ENCODE measurements around the gene DDX10. TPM values are rescaled to one million over a fixed set of nuclear protein-coding genes. Genes with fewer than 3 reads are reported as not detected.

The DDX10 gene
- polyA plus RNA-seq, 1 of the 3 experiments (the other 2 are of a cell fraction), result 35.8 TPM

- no peak for DNase-seq
- Histone ChIP-seq H3K4me3 (ENCODE audit: low read depth in 2 of 2, low read length in 1 of 2) (no peak overlapping the region), H3K27me3 (ENCODE audit: insufficient read depth) (no peaks in the 10 kb centered on the region), H3K79me2 (ENCODE audit: insufficient read depth) (peaks cover 3% of the 10 kb centered on the region; the same call in 1 of the 2 replicates), H4K20me1 (ENCODE audit: insufficient read depth) (no peaks in the 10 kb centered on the region), H3K36me3 (replicated peaks in 1 of 2; ENCODE audit: control insufficient read depth in 1 of 2, insufficient read depth in 2 of 2, low read length in 1 of 2) (no peaks in the 10 kb centered on the region), H2AFZ (ENCODE audit: low read depth) (no peak overlapping the region), H3K9me2 (no peaks in the 10 kb centered on the region), H3K9me3 (no peaks in the 10 kb centered on the region), H3K4me2 (no peak overlapping the region), H3K9ac (no peak overlapping the region), H3F3A (replicated peaks; ENCODE audit: insufficient read depth) (peaks cover 3% of the 10 kb centered on the region), H3K27ac (ENCODE audit: low read depth in 2 of 2, low read length in 1 of 2) (peak overlapping the region in 1 of 2 experiments; percentile 65; a peak in 2 of 4 replicates), H3K4me1 (ENCODE audit: control insufficient read depth in 1 of 2, insufficient read depth in 2 of 2, low read depth in 1 of 2, low read length in 1 of 2) (peaks cover 0 to 24% of the 10 kb centered on the region in 2 experiments; a peak in 3 of 4 replicates)
- TF ChIP-seq RCOR1 (IDR thresholded peaks at IDR 0.05; ENCODE audit: low read length) (no peak), MXI1 (IDR thresholded peaks at IDR 0.05; ENCODE audit: low read depth, low read length) (no peak), SIN3A (IDR thresholded peaks at IDR 0.05; ENCODE audit: borderline replicate concordance, low read depth, low read length) (no peak)
- TF ChIP-seq, protein P1, sequence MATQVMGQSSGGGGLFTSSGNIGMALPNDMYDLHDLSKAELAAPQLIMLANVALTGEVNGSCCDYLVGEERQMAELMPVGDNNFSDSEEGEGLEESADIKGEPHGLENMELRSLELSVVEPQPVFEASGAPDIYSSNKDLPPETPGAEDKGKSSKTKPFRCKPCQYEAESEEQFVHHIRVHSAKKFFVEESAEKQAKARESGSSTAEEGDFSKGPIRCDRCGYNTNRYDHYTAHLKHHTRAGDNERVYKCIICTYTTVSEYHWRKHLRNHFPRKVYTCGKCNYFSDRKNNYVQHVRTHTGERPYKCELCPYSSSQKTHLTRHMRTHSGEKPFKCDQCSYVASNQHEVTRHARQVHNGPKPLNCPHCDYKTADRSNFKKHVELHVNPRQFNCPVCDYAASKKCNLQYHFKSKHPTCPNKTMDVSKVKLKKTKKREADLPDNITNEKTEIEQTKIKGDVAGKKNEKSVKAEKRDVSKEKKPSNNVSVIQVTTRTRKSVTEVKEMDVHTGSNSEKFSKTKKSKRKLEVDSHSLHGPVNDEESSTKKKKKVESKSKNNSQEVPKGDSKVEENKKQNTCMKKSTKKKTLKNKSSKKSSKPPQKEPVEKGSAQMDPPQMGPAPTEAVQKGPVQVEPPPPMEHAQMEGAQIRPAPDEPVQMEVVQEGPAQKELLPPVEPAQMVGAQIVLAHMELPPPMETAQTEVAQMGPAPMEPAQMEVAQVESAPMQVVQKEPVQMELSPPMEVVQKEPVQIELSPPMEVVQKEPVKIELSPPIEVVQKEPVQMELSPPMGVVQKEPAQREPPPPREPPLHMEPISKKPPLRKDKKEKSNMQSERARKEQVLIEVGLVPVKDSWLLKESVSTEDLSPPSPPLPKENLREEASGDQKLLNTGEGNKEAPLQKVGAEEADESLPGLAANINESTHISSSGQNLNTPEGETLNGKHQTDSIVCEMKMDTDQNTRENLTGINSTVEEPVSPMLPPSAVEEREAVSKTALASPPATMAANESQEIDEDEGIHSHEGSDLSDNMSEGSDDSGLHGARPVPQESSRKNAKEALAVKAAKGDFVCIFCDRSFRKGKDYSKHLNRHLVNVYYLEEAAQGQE (IDR thresholded peaks at IDR 0.05; ENCODE audit: low read depth, low read length), result no peak
- CTCF ChIA-PET, result interaction anchor here (2.0 kb wide), 1 partner anchor 190 kb away, joined by 5 read pairs; no protein-coding TSS in a partner anchor
- POLR2A ChIA-PET, result no interaction called here
- 93% methylated on average over 8 of the region's 8 CpGs for WGBS (ENCODE audit: low lambda C conversion rate)
Measured at GRCh38 chr11:108887436-108888238, 222.8 kb downstream of the DDX10 start.

GRCh38 chr11:108890482-108891105 lies 225.7 kb downstream of the DDX10 start:
- Histone ChIP-seq H3F3A (replicated peaks; ENCODE audit: insufficient read depth) (peaks cover 23% of the 10 kb centered on the region), H4K20me1 (ENCODE audit: insufficient read depth) (no peaks in the 10 kb centered on the region), H3K9ac (no peak overlapping the region), H3K9me3 (no peaks in the 10 kb centered on the region), H3K4me1 (ENCODE audit: control insufficient read depth in 1 of 2, insufficient read depth in 2 of 2, low read depth in 1 of 2, low read length in 1 of 2) (peaks cover 0 to 38% of the 10 kb centered on the region in 2 experiments; a peak in 3 of 4 replicates), H3K27me3 (ENCODE audit: insufficient read depth) (no peaks in the 10 kb centered on the region), H2AFZ (ENCODE audit: low read depth) (no peak overlapping the region), H3K79me2 (ENCODE audit: insufficient read depth) (peaks cover 3% of the 10 kb centered on the region; the same call in 1 of the 2 replicates), H3K36me3 (replicated peaks in 1 of 2; ENCODE audit: control insufficient read depth in 1 of 2, insufficient read depth in 2 of 2, low read length in 1 of 2) (no peaks in the 10 kb centered on the region), H3K27ac (ENCODE audit: low read depth in 2 of 2, low read length in 1 of 2) (no peak overlapping the region), H3K9me2 (no peaks in the 10 kb centered on the region), H3K4me3 (ENCODE audit: low read depth in 2 of 2, low read length in 1 of 2) (no peak overlapping the region), H3K4me2 (no peak overlapping the region)
- WGBS (ENCODE audit: low lambda C conversion rate), result 84% methylated on average over 5 of the region's 5 CpGs
- DNase-seq, result no peak
- ChIA-PET CTCF (interaction anchor here (0.7 kb wide), 1 partner anchor 162 kb away, joined by 3 read pairs; no protein-coding TSS in a partner anchor), POLR2A (no interaction called here)
- TF ChIP-seq EP300 (IDR thresholded peaks at IDR 0.05; ENCODE audit: borderline replicate concordance in 1 of 2, low read depth in 1 of 2, low read length in 1 of 2) (no peak), SIN3A (IDR thresholded peaks at IDR 0.05; ENCODE audit: borderline replicate concordance, low read depth, low read length) (no peak), POLR2AphosphoS5 (IDR thresholded peaks at IDR 0.05; ENCODE audit: low read depth, low read length) (no peak), MEF2A (IDR thresholded peaks at IDR 0.05; ENCODE audit: borderline replicate concordance, low read depth) (no peak), TCF12 (IDR thresholded peaks at IDR 0.05) (no peak), EZH2phosphoT487 (IDR thresholded peaks at IDR 0.05; ENCODE audit: borderline replicate concordance, low read depth) (no peak), TAF1 (IDR thresholded peaks at IDR 0.05; ENCODE audit: borderline replicate concordance, low read depth, low read length) (no peak), CHD2 (IDR thresholded peaks at IDR 0.05; ENCODE audit: low read length, partially characterized antibody) (no peak), SMC3 (IDR thresholded peaks at IDR 0.05; ENCODE audit: low read depth, low read length) (no peak), TEAD4 (IDR thresholded peaks at IDR 0.05; ENCODE audit: borderline replicate concordance, insufficient read depth) (no peak)
- TF ChIP-seq, protein P2, sequence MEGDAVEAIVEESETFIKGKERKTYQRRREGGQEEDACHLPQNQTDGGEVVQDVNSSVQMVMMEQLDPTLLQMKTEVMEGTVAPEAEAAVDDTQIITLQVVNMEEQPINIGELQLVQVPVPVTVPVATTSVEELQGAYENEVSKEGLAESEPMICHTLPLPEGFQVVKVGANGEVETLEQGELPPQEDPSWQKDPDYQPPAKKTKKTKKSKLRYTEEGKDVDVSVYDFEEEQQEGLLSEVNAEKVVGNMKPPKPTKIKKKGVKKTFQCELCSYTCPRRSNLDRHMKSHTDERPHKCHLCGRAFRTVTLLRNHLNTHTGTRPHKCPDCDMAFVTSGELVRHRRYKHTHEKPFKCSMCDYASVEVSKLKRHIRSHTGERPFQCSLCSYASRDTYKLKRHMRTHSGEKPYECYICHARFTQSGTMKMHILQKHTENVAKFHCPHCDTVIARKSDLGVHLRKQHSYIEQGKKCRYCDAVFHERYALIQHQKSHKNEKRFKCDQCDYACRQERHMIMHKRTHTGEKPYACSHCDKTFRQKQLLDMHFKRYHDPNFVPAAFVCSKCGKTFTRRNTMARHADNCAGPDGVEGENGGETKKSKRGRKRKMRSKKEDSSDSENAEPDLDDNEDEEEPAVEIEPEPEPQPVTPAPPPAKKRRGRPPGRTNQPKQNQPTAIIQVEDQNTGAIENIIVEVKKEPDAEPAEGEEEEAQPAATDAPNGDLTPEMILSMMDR (IDR thresholded peaks at IDR 0.05), result no peak
- TF ChIP-seq, protein P3, sequence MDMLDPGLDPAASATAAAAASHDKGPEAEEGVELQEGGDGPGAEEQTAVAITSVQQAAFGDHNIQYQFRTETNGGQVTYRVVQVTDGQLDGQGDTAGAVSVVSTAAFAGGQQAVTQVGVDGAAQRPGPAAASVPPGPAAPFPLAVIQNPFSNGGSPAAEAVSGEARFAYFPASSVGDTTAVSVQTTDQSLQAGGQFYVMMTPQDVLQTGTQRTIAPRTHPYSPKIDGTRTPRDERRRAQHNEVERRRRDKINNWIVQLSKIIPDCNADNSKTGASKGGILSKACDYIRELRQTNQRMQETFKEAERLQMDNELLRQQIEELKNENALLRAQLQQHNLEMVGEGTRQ (IDR thresholded peaks at IDR 0.05; ENCODE audit: borderline replicate concordance, low read depth, low read length), result no peak
- TF ChIP-seq, protein P4, sequence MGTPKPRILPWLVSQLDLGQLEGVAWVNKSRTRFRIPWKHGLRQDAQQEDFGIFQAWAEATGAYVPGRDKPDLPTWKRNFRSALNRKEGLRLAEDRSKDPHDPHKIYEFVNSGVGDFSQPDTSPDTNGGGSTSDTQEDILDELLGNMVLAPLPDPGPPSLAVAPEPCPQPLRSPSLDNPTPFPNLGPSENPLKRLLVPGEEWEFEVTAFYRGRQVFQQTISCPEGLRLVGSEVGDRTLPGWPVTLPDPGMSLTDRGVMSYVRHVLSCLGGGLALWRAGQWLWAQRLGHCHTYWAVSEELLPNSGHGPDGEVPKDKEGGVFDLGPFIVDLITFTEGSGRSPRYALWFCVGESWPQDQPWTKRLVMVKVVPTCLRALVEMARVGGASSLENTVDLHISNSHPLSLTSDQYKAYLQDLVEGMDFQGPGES (IDR thresholded peaks at IDR 0.05; ENCODE audit: low read depth, low read length), result no peak

All from SK-N-SH (cell line).